Measurements from ENCODE around the gene EYS. TPM values are rescaled to one million over a fixed set of nuclear protein-coding genes. Genes with fewer than 3 reads are reported as not detected.

The EYS gene
- 0.05 to 0.08 TPM (median 0.05 TPM) in 3 of 5 replicates, not detected in the others for total RNA-seq (2022; extraction: Qiagen RNA extraction; ENCODE audit: low read depth)

DNA sequence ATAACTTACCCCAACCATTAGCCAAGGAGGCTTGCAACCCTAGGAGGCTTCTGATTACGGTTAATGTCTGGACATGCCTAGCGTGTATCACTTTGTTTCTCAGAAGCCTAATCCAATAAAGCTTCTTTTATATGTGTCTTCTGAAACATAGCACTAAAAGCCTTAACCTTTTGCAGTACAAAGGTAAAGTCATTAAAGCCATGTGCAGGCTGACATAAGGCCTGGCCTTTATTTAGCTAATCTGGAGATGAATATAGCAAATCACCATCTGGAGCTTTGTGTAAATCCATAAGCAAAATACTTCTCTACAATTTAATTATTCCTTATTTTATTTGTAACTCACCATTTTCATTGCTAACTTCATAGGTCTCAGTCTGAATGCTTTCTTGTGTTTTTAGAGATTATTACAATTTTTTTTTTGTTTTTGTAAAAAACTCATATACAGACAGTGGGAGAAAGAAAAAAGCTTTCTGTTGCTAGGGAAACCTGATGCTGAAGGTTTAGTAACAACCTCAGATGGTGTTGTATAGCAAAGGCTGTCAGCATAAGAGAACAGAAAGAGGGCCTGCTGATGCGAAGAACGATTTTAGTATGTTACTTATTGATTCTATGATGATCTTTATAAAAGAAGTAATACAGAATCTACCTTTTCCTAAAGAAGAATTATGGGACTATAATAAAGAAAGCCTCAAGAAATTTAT is at the start of gene EYS:
Gene EYS (minus strand): TSS at position 101 of the 701 bp plus-strand sequence. CDS start 211,816 bp downstream, outside the sequence.

Data from A549 treated with DMSO at 1 μM for 4 hours (cell line).